Testis (tissue), 2 donors: ENCODE results near the gene PTPRN2.

Experiments used
- POLR2A ChIP-seq: fragments of 450-650 bp; IDR thresholded peaks from one replicate; pipeline ENCODE4 v1.6.1; 2017; ENCODE audit warnings: antibody characterized with exemption, mild to moderate bottlenecking, moderate library complexity
- TF ChIP-seq, protein P1 (sequence below), 3 experiments: fragments of 450-650 bp in 2 of 3; fragments of 200-600 bp in 1 of 3; sonication (generic) in 1 of 3; IDR thresholded peaks; one replicate each; pipeline ENCODE4 v1.5.1; 2016 to 2019; ENCODE audit warnings: antibody characterized with exemption in 3 of 3, mild to moderate bottlenecking in 2 of 3, moderate library complexity in 1 of 3

DNA sequence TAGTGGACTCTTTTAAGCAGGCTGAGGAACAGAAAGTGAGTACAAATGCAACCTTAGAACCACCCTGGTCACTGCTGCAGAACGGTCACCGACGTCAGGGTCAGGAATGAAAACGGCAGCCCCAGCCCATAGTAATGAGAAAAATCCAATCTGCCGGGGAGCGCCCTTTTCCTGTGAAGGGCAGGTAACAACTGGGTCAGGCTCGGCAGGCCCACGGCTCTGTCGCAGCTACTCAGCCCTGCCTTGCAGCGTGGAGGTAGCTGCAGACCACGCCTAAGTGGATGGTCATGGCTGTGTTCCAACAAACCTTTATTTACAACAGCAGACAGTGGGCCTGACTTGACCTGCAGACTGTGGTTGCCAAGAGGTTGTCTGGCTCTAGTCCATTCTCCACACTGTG is 687.6 kb downstream of the PTPRN2 start:
- no peak for TF ChIP-seq POLR2A
- TF ChIP-seq, protein P1, sequence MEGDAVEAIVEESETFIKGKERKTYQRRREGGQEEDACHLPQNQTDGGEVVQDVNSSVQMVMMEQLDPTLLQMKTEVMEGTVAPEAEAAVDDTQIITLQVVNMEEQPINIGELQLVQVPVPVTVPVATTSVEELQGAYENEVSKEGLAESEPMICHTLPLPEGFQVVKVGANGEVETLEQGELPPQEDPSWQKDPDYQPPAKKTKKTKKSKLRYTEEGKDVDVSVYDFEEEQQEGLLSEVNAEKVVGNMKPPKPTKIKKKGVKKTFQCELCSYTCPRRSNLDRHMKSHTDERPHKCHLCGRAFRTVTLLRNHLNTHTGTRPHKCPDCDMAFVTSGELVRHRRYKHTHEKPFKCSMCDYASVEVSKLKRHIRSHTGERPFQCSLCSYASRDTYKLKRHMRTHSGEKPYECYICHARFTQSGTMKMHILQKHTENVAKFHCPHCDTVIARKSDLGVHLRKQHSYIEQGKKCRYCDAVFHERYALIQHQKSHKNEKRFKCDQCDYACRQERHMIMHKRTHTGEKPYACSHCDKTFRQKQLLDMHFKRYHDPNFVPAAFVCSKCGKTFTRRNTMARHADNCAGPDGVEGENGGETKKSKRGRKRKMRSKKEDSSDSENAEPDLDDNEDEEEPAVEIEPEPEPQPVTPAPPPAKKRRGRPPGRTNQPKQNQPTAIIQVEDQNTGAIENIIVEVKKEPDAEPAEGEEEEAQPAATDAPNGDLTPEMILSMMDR (IDR thresholded peaks at IDR 0.05) = no peak
